ENCODE results near the gene C16orf95. TPM values are rescaled to one million over a fixed set of nuclear protein-coding genes. Genes with fewer than 3 reads are reported as not detected.
"Not testable (repeated sequence)": the region's sequence is repeated elsewhere in the genome, so short reads cannot be mapped to it uniquely, and the experiment has no call there.

The C16orf95 gene
- total RNA-seq, 1 donor from 2014 or later, result 2.6 TPM

DNA sequence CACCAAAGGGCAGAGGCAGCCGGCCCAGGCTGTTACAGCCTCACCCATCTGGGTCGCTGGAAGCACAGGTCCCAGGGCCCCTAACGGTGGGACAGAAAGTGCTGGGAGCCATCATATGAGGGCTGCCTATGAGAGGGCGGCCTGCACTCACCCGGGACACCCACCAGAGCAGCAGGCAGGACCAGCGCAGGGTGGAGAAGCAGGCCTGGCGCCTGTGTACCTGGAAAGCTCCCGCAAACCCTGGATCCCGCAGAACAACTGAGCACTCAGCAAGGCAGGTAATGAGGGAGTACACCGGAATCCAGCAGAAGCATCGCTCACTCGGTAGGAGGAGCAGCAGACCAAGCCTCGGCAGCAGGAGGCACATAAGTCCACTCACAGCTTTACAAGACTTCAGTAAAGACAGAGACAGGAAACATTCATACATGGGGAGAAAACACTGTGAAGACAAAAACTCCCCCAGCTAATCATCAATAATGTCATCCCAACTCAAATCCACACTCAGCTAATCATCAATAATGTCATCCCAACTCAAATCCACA lies 31.5 kb upstream of the C16orf95 start:
- no peak for DNase-seq
- intact Hi-C loops (cut with micrococcal nuclease), result no loop called here
- no peak for ATAC-seq

DNA sequence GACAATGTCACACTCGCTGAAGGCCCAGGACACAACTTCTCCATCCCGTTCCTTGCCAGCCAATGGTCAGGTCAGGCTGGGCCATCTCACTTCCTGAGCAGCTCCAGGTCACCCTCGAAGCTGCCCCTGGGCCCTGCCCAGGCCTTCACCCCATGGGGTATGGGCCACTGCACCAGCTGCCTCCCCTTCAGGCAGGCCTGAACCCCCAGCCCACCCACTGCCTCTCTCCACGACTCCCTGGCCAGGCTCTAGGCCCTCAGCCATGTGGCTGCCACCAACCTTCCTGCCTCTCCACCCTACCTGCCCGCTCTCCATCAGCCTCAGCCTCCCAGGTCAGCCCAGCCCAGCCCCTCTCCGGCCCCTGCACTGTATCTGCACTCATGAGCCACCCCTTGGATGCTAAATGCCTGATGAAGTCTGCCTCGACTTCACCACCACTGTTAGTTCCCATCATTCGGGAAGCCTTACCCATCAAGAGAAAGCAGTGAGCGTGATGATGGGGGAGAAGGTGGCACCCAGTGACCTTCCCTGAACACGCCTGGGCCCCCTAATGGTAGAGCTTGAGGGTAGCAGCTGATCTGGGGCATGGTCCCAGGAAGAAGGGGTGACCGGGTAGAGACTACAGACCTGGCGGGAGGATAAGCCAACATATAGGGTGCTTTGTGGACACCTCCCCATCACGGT lies 30.9 kb upstream of the C16orf95 start:
- no peak for DNase-seq
- intact Hi-C loops (cut with micrococcal nuclease), result no loop called here

DNA sequence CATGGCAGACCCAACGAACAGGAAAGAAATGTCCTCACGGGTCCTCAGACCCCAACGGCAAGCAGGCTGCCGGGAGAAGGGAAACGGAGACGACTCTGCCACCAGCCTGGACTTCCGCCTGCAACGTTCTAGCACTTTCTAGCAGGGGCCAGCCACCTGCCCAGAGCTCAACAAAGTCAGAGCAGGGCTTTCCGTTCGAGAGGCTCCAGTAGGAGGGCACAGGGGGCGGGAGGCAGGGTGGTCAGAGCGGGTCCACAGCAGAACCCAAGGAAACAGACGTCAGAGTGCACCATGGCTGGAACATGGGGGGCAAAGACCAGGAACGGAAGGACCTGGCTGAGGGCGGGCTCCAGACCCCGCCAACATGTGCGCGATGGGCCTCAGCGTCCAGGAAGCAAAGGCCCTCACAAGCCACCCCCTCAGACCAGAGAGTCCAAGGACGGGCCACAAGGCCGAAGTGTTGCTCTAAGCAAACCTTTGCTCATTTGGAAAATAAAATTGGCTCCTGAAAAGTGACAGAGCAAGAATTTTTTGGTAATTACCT lies 29.4 kb upstream of the C16orf95 start:
- DNase-seq (no peak), ATAC-seq (no peak)
- intact Hi-C loops (cut with micrococcal nuclease), result no loop called here

More for the DNA sequence above, 30.9 kb upstream of the C16orf95 start:
- no peak for ATAC-seq

DNA sequence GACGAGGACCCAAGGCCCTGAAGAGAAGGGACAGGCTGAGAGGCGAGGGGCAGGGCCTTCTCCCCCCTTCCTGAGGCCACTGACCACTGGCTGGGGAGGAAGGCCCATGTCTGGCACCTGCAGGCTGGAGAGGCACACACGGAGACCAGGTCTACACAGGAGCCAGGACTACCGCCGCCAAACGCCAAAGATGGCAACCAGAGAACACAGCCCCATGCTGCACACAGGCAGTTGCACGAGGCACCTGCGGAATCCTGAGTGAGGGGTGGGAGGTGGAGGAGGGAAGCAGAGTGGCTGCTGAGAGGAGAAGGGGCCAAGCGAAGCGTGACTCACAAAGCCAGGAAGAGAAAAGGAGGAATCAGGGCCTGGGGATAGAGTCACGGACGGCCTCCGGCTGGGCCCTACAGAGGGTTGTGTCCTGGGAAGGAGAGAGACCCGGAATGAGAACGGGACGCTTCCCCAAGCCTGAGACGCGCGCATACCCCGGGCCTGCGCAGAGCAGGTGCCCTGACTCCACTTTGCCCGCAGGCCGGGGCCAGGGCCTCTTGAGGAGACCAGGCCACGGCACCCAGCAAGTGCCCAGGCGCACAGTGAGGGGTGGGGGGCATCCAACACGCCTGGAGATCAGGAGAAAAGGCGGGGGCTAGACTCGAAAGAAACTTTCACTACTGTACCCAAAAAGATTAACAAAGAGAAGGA lies 28.7 kb upstream of the C16orf95 start:
- intact Hi-C loops (cut with micrococcal nuclease), result no loop called here
- ATAC-seq (no peak), DNase-seq (no peak)

DNA sequence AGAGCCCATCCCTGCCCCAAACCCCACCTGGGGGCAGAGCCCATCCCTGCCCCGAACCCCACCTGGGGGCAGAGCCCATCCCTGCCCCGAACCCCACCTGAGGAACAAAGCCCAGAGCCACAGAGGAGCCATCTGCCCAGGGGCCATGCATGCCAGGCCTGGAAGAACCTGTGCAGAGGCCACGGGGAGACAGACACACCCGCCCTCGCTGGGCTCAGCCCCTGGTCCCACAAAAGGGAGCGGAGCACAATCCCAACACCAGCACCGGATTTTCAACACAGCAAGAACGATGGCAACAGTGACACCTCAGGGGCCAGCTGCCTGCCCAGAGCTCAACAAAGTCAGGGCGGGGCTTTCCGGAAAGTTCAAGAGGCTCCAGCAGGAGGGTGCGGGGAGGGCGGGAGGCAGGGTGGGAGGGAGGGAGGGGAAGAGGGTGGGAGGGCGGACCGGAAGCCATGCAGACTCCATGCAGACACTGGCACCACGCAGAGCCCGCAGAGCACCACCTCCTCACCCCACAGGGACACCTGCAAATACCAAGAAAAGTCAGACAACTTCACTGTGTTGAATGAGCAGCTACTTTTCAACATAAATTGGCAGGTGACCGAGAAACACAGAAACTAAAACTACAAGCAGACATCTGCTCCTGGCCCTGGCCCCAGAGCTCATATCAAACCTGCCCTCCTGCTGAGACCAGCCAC lies 27.9 kb upstream of the C16orf95 start:
- intact Hi-C loops (cut with micrococcal nuclease), result no loop called here
- ATAC-seq (peak; percentile 64), DNase-seq (no peak)

DNA sequence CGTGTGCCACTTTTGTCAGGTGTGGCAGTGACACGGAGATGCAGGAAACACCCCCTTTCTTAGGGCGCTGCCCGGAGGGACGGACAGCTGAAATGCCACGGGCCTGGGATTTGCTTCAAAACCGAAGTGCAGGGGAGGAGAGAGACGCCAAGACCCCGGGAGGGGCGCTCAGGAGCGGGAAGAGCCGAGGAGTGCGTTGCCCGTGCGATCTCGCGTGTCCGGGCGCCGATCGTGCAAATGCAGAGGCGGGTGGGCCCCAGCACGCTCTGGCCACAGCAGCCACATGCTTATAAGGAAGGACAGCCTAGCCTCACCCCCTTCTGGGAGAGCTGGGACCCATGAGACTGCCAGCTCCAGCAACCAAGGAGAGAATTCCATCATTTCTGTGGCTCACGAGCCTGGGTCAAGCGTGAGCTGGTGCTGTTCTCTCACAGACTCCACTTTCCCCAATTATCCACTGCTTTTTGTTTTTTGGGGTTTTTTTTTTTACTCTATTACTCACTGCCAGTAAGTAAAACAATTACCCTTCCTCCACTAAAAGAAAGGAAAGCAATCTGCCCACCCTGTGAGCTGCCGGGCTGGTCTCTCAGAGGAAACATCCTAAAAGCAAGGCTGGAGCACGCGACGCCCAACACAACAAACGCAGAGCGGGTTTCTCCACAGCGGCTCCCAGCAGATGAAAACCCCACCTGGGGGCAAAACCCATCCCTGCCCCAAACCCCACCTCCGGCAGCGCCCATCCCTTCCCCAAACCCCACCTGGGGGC lies 27.2 kb upstream of the C16orf95 start:
- DNase-seq, result no peak
- intact Hi-C loops (cut with micrococcal nuclease), result no loop called here
- no peak for ATAC-seq

DNA sequence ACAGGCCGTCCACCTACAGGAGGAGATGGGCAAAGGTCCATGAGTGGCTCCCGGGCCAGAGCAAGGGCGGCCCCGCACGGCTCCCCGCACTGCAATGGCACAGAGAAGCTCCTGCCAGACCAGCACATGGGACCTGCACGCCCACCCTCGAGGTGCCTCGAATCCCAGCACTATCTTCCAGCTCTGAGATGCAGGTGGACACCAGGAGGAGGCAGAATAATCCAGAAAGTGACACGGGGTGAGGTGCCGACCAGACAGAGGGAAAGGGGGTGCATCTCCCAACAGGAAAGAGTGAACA lies 26.5 kb upstream of the C16orf95 start:
- ATAC-seq (no peak), DNase-seq (no peak)
- intact Hi-C loops (cut with micrococcal nuclease), result no loop called here

DNA sequence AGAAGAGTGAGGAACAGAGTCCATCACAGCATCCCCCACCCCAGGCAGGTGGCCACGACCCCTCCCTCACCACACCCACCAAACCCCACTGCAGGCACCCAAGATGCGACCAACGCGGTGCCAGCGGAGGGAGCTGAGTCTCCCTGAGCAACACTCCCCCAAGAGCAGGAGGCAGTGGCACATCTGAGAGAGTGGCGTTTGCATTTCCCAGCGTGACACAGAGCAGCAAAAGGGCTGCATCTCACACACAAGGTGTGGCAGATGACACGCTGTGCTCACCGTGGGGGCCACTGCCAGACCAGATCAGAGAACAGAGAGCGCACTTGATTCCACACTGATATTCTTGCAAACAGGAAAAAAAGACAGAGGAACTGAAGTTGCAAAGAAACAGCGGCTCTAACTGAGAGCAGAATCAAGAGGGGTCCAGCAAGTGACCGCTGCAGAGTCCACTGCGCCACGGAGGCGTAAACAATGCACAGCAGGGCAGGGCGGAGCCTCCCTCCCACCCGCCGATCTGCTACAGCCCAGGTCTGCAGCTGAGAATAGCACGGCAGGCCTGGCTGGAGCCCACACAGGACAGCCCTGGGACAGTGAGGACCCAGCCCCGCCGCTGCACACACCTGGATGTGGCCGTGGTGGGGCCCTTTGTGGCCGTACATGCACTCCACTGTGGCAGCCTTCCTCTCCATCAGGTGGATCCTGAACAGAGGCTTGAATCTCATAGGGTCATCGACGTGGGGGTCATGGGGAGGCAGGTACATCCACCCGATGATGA lies 26.0 kb upstream of the C16orf95 start:
- no peak for ATAC-seq
- intact Hi-C loops (cut with micrococcal nuclease), result no loop called here
- DNase-seq, result no peak

DNA sequence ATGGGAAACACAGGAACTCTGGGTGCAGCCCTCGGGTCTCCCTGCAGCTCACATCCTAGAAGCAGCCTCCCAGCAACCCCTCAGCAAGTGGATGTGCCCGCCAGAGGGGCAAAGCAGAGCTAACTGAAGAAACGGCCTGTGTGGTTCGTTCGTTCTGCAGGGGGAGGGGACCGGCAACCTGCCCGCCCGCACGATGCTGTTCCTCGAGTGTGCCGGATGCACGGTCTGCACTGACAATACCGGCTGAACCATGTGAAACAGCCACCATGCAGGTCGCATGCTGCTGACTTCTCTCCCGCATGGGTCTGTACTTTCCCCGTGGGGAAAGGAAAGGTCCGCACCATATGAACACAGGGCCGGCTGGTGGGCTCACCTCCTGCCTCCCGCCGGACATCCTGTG lies 25.3 kb upstream of the C16orf95 start:
- intact Hi-C loops (cut with micrococcal nuclease), result no loop called here
- ATAC-seq, result no peak
- no peak for DNase-seq

DNA sequence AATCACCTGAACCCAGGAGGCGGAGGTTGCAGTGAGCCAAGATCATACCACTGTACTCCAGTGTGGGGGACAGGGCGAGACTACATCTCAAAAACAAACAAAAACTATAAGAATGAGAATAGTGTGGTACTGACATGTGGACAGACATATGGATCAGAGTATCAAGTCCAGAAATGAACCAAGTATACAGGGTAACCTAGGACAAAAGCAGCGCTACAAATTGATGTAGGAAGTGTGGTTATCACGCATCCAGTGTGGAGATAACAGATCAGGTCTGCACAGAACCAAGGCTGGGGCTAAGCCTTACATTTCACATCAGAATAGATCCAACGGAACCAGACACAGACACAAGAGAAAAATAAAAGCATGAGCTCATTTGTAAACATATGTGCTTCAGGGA lies 23.0 kb upstream of the C16orf95 start:
- ATAC-seq (no peak), DNase-seq (no peak)
- intact Hi-C loops (cut with micrococcal nuclease), result no loop called here

DNA sequence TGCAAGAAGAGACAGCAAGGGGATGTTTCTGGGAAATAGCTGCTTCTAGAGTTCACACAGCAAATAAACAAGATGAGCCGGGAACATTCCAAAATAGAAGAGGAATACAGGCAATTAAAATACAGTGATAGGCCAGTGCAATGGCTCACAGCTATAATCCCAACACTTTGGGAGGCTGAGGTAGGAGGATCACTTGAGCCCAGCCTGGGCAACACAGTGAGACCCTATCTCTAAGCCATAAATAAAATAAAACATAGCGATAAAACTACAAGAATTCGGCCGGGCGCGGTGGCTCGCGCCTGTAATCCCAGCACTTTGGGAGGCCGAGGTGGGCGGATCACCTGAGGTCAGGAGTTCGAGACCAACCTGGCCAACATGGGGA lies 22.5 kb upstream of the C16orf95 start:
- intact Hi-C loops (cut with micrococcal nuclease); DNase-seq; ATAC-seq: not testable (repeated sequence)

DNA sequence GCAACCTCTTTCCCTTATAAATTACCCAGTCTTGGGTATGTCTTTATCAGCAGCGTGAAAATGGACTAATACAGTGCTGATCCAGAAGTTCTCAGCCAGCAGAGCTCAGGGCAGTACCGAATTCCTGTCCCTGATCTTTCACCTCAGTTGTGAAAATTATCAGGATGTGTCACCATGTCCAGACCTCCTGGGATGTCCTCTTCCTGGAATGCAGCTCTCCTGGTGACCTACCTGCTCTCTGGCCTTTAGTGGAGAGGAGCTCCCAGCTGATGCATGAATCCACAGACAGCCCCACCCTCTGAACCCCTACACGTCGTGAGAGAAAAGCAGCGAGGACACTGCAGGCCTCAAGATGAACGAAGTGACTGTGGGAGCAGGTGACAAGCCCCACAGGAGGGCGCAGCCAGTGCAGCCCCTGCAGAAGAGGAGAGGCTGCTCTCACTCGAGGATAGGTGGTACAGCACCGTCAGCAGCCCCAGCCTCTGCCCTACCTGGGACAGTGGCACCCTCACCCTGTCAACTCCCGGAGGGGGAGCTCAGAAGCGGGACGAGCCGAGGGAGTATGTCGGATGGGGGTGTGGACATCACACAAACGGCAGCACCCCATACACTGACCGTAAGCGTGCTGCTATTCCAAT lies 22.0 kb upstream of the C16orf95 start:
- intact Hi-C loops (cut with micrococcal nuclease), result no loop called here
- no peak for DNase-seq
- no peak for ATAC-seq

DNA sequence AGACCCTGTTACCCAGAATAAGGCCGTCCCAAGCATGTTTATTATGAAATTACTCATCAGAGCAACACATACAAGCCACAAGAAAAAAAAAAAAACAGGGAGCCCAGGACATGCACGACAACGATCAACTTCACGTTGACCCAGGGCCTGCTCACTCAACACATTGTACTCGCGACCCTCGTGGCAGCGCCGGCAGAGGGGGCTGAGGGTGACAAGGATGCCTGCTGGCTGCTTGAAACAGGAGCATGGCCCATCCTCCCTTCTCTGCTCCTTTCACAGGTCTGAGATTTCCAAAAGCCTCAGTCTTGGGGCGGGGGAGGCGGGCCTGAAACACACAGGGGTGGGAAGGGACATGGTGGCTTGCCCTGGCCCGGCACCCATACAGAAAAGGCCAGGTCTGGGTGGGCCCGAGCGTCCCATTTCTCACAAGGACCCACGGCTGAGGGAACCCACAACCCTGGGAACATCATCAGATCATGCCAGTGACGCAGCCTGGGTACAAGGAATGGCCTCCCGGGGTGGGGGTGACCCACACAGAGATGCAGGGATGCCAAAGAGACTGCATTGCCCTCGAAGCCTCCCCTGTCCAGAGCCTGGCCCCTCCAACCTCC lies 21.1 kb upstream of the C16orf95 start:
- DNase-seq, result no peak
- ATAC-seq, result no peak

DNA sequence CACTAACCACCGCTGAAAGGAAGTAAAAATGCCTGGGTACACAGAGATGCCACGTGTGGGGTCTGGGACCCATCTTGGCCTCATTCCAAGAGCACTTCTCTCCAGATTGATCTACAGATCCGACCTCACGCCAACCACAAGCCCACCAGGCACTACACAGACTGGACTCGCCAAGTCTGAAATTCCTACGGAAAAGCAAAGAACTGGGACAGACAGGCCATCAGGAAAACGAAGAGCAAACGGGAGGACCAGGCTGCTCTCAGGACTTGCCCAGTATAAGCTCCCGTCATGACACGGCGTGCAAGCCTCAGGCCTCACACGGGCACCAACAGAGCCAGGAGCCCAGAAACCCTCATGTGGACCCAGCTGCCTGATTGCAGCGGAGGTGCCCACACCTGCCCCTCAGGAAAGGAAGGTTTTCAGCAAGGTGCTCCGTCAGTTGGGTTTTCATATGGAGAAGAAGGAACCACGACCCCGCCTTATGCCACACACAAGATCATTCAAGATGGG lies 20.1 kb upstream of the C16orf95 start:
- ATAC-seq (no peak), DNase-seq (peak; percentile 14)
- intact Hi-C loops (cut with micrococcal nuclease), result no loop called here

More for the DNA sequence above, 21.1 kb upstream of the C16orf95 start:
- intact Hi-C loops (cut with micrococcal nuclease), result no loop called here

DNA sequence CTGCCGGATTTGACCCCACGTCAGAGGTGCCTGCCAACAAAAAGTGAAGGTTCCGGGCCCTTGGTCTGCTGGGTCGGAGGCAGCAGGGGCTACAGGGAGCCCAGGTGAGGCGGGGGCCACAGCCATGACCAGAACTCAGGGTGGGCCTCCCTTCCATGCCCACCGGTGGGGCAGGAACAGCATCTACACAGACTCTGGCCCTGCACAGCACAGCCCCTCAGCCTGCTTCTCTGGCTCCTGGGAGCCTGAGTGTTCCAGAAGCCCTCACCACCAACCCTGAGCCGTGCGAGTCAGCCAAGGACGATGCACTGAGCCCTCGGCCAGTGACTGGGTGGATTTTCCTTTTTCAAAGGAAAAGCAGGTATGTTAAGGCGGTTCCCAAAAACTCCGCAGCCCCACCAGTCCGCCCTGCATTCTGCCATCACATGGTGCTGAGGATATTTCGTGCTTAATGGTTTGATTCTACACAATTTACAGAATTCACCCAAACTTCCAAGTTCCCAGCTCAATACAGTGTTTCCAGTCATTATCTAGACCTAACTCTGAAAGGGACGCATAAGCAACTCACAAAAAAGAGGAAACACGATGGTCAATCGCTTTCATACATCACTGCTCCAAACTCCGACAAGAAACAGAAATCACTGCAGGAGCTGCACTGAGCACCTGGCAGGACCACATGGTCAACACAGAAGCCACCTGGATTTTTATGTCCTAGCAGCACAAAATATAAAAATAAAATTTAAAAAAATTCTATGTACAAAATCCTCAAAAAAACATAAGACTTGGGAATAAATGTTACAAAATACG lies 19.4 kb upstream of the C16orf95 start:
- DNase-seq (peak; percentile 9), ATAC-seq (no peak)
- intact Hi-C loops (cut with micrococcal nuclease), result no loop called here

DNA sequence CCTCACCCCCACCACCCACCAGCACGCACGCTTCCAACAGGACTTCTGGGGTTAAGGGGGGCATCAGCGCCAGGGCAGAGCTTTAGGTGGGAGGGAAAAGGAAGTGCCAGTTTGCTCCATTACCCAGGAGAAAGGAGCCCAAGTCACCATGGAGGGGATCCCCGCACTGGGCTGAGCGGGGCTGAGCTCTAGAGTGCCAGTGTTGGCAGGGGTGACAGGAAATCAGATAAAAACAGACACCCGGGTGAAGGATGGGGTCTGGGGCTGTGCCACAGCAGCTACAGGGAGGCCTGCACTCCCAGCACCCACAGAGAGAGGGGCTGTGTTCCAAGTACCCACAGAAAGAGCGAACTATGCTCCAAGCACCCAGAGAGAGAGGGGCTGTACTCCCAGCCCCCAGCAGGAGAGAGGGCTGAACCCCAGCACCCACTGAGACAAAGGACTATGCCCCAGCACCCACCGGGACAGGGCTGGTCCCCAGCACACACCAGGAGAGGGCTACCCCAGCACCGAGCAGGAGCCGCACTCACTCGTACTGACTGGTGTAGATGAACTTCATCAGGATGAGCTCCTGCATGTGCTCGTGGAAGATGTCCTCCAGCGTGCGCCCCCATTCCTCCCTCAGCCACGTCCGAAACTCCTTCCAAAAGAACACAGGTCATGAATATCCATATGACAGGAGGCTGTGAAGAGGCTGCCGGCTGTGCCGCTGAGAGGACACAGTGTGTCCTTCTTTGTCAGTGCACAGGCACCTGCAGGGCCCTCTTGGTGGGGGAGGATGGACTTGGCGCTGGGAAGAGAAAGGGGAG lies 18.6 kb upstream of the C16orf95 start:
- intact Hi-C loops (cut with micrococcal nuclease), result no loop called here
- DNase-seq (no peak), ATAC-seq (no peak)
